Measurements from ENCODE around the gene KRT71. TPM values are rescaled to one million over a fixed set of nuclear protein-coding genes. Genes with fewer than 3 reads are reported as not detected.
"Not testable (repeated sequence)": the region's sequence is repeated elsewhere in the genome, so short reads cannot be mapped to it uniquely, and the experiment has no call there.

Gene KRT71
- total and polyA plus RNA-seq, 7 donors = not detected

- H3K4me1 ChIP-seq = peaks cover 0 to 7% (median under 1%) of the 10 kb centered on the region in 4 donors
- H3K27me3 ChIP-seq = no peaks in the 10 kb centered on the region
- no peaks in the 10 kb centered on the region for H3K9me3 ChIP-seq
- TF ChIP-seq CTCF (IDR thresholded peaks at IDR 0.05) = no peak
- no peak for TF ChIP-seq EP300 (IDR thresholded peaks at IDR 0.05)
- TF ChIP-seq POLR2A (IDR thresholded peaks at IDR 0.05) = no peak
- no peak for TF ChIP-seq POLR2AphosphoS5 (IDR thresholded peaks at IDR 0.05)
- intact Hi-C loops (cut with DNase I) = no loop called here
- no peaks in the 10 kb centered on the region for H3K36me3 ChIP-seq
- no peak overlapping the region for H3K27ac ChIP-seq
- DNase-seq = no peak
- H3K4me3 ChIP-seq = no peak overlapping the region
- WGBS, 2 donors = 66 to 83% methylated on average over 7 of the region's 7 CpGs
Measured at GRCh38 chr12:52501490-52501889, 51.5 kb downstream of the KRT71 start.

DNA sequence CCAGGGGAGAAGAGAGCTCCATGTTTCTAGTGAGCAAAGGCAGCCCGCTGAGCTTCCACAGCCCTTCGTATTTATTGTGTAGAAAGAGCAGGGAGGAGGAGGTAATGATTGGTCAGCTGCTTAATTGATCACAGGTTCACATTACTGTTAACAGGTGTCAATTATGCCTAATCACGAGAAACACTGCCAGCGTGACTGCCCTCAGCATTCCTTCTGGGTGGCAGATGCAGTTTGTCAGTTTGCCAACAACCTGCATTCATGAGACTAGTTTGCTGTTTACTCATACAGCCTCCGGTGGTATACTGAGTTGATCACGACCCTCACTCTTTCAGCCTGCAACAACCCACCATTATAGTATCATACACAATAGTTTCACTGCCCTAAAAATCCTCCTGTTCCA, 52.4 kb downstream of the KRT71 start:
- H3K36me3 ChIP-seq; H3K9me3 ChIP-seq; intact Hi-C loops (cut with DNase I); H3K4me3 ChIP-seq; H3K27me3 ChIP-seq; DNase-seq; H3K27ac ChIP-seq: not testable (repeated sequence)
- peaks cover 0 to 16% (median 6%) of the 10 kb centered on the region in 4 donors for H3K4me1 ChIP-seq
- WGBS, 2 donors = 75 to 83% methylated on average over 6 of the region's 6 CpGs

- Histone ChIP-seq H3K9me3 (no peaks in the 10 kb centered on the region), H3K27ac (no peak overlapping the region), H3K36me3 (no peaks in the 10 kb centered on the region), H3K4me3 (no peak overlapping the region), H3K4me1 (peaks cover 0 to 22% (median 12%) of the 10 kb centered on the region in 4 donors), H3K27me3 (no peaks in the 10 kb centered on the region)
- no peak for TF ChIP-seq EP300 (IDR thresholded peaks at IDR 0.05)
- TF ChIP-seq CTCF (IDR thresholded peaks at IDR 0.05) = no peak
- TF ChIP-seq POLR2A (IDR thresholded peaks at IDR 0.05) = no peak
- TF ChIP-seq POLR2AphosphoS5 (IDR thresholded peaks at IDR 0.05) = no peak
- 86% methylated on average over 5 of the region's 5 CpGs for WGBS, 2 donors
- no peak for DNase-seq
- intact Hi-C loops (cut with DNase I) = no loop called here
Measured at GRCh38 chr12:52499806-52500560, 53.0 kb downstream of the KRT71 start.

GRCh38 chr12:52498946-52499345, 54.0 kb downstream of the KRT71 start:
- no peak overlapping the region for H3K27ac ChIP-seq
- intact Hi-C loops (cut with DNase I) = no loop called here
- TF ChIP-seq POLR2A (IDR thresholded peaks at IDR 0.05) (no peak), CTCF (IDR thresholded peaks at IDR 0.05) (no peak)

DNA sequence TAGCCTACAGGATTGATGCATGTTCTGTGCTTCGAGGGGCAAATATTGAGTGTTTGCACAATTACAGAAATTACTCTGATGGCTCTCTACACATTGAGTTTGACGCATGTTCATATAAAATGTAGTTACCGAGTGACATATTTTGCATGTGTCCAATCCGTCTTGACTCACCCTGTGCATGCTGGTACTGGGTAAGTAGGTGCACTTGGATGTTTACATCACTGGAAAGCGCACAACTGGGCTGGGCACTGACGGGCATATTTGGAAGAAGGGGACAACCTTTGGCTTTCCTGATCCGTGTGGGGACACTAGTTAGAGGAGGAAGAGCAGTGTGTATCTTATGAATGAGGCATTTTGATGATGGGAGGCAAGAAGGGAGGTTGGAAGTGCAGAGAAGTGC, 55.0 kb downstream of the KRT71 start:
- no peak overlapping the region for H3K4me3 ChIP-seq
- intact Hi-C loops (cut with DNase I) = no loop called here

More at GRCh38 chr12:52498946-52499345, 54.0 kb downstream of the KRT71 start:
- Histone ChIP-seq H3K4me3 (no peak overlapping the region), H3K36me3 (no peaks in the 10 kb centered on the region), H3K4me1 (peaks cover 0 to 33% (median 17%) of the 10 kb centered on the region in 4 donors), H3K9me3 (no peaks in the 10 kb centered on the region), H3K27me3 (no peaks in the 10 kb centered on the region)
- 80 to 83% methylated on average over 1 of the region's 1 CpG for WGBS, 2 donors
- DNase-seq = no peak

More for the DNA sequence above, 55.0 kb downstream of the KRT71 start:
- no peak overlapping the region for H3K27ac ChIP-seq
- TF ChIP-seq POLR2AphosphoS5 (IDR thresholded peaks at IDR 0.05) (no peak), POLR2A (IDR thresholded peaks at IDR 0.05) (no peak)
- WGBS, 2 donors = 88% methylated on average over 7 of the region's 7 CpGs
- peaks cover 0 to 35% (median 17%) of the 10 kb centered on the region in 4 donors for H3K4me1 ChIP-seq
- no peaks in the 10 kb centered on the region for H3K9me3 ChIP-seq
- no peaks in the 10 kb centered on the region for H3K27me3 ChIP-seq
- DNase-seq = no peak
- no peaks in the 10 kb centered on the region for H3K36me3 ChIP-seq

All from sigmoid colon (tissue), 7 donors.